ENCODE results near the gene CAMSAP2. TPM values are rescaled to one million over a fixed set of nuclear protein-coding genes. Genes with fewer than 3 reads are reported as not detected.

CAMSAP2 gene
- total and polyA plus RNA-seq, 2 donors (not counting 3 experiments of a cell fraction or from before 2014, with no cell fraction given), result 6.7 to 45.5 TPM

- TF ChIP-seq MAX (IDR thresholded peaks at IDR 0.05; ENCODE audit: insufficient read depth, insufficient read length), result no peak
- TF ChIP-seq POLR2AphosphoS5 (IDR thresholded peaks at IDR 0.05; ENCODE audit: insufficient read depth, low read depth, low read length), result no peak
- TF ChIP-seq GATA2 (IDR thresholded peaks at IDR 0.05; ENCODE audit: insufficient read depth, insufficient read length, low read depth, low read length), result no peak
- TF ChIP-seq POLR2A (IDR thresholded peaks at IDR 0.05; ENCODE audit: low read depth, low read length), result no peak
- TF ChIP-seq MYC (IDR thresholded peaks at IDR 0.05; ENCODE audit: low read depth, low read length), result no peak
- no peak for TF ChIP-seq EZH2 (IDR thresholded peaks at IDR 0.05; ENCODE audit: borderline replicate concordance, low read depth, low read length, severe bottlenecking)
- no peak for TF ChIP-seq JUN (IDR thresholded peaks at IDR 0.05; ENCODE audit: borderline replicate concordance, insufficient read depth, insufficient read length, low read depth)
- no peak for TF ChIP-seq FOS (IDR thresholded peaks at IDR 0.05; ENCODE audit: borderline replicate concordance, insufficient read depth, low read length)
- no peak for TF ChIP-seq CTCF (IDR thresholded peaks at IDR 0.05; ENCODE audit: extremely low read depth in 1 of 2, insufficient read depth in 1 of 2, low read depth in 1 of 2, low read length in 2 of 2)
- Histone ChIP-seq H3K9me3 (replicated peaks; ENCODE audit: control insufficient read depth, insufficient read depth, low read length) (no peaks in the 10 kb centered on the region), H4K20me1 (replicated peaks; ENCODE audit: control insufficient read depth, extremely low read depth, insufficient read depth, low read length) (peaks cover 8% of the 10 kb centered on the region), H3K36me3 (ENCODE audit: control insufficient read depth in 2 of 2, extremely low read depth in 1 of 2, insufficient read depth in 2 of 2, low read length in 2 of 2) (peaks cover 2 to 6% of the 10 kb centered on the region in 2 experiments), H3K4me2 (ENCODE audit: insufficient read depth, low read length) (no peak overlapping the region), H3K4me3 (replicated peaks in 1 of 3; ENCODE audit: insufficient read depth in 1 of 3, low read depth in 1 of 3, low read length in 3 of 3) (no peak overlapping the region), H3K4me1 (ENCODE audit: control insufficient read depth, extremely low read depth, insufficient read depth, low read length) (no peaks in the 10 kb centered on the region), H3K27ac (ENCODE audit: insufficient read depth, low read depth, low read length) (no peak overlapping the region), H3K9ac (replicated peaks; ENCODE audit: extremely low read depth, insufficient read depth, low read length) (no peak overlapping the region), H3K79me2 (ENCODE audit: control insufficient read depth, insufficient read depth, low read length) (peaks cover 78% of the 10 kb centered on the region), H3K9me1 (replicated peaks; ENCODE audit: control insufficient read depth, extremely low read depth, insufficient read depth, low read length) (no peaks in the 10 kb centered on the region), H3K27me3 (ENCODE audit: control insufficient read depth in 2 of 2, insufficient read depth in 2 of 2, low read length in 2 of 2) (no peaks in the 10 kb centered on the region), H2AFZ (ENCODE audit: low read depth, low read length) (no peak overlapping the region)
- ChIA-PET POLR2A (no interaction called here), CTCF (interaction anchor here (1.0 to 1.1 kb wide), 4 partner anchors 19 to 131 kb away, joined by 3 to 4 read pairs (median 4); no protein-coding TSS in a partner anchor)
- FAIRE-seq (no peak), DNase-seq (ENCODE audit: low read depth, low spot score) (no peak)
- no TSS peak for BruUV-seq (replicated peaks)
- intact Hi-C loops (cut with micrococcal nuclease), result no loop called here
- dilution Hi-C loops (cut with MboI; ENCODE audit: extremely low pct_ligation_motif_present, low sequenced_read_pairs), result no loop called here
Measured at GRCh38 chr1:200753650-200754198, 15.0 kb downstream of the CAMSAP2 start.

Data from endothelial cell of umbilical vein (primary cell).